GM12865 (cell line): ENCODE measurements around the gene RBM19.

Experiments used
- DNase-seq: peaks from one replicate; pipeline ENCODE4 v3.0.0; 2010; ENCODE audit warnings: low read depth
- H3K4me3 ChIP-seq: 2 replicates; pipeline ENCODE4 v1.5.1; 2011; ENCODE audit warnings: mild to moderate bottlenecking, low read depth, low read length, control low read depth
- CTCF ChIP-seq: IDR thresholded peaks from 2 replicates; pipeline ENCODE4 v1.5.1; 2011; ENCODE audit warnings: low read length, control low read depth, low read depth, inconsistent platforms; ENCODE audit not compliant: insufficient read depth; ENCODE audit errors: missing control alignments

The RBM19 gene

GRCh38 chr12:113980054-113980453 lies 13.9 kb upstream of the RBM19 start:
- no peak for DNase-seq
- no peak overlapping the region for H3K4me3 ChIP-seq
- no peak for TF ChIP-seq CTCF

GRCh38 chr12:113978080-113978479 lies 12.0 kb upstream of the RBM19 start:
- no peak for TF ChIP-seq CTCF
- no peak for DNase-seq
- no peak overlapping the region for H3K4me3 ChIP-seq

- no peak for DNase-seq
Observed at GRCh38 chr12:113974006-113974405, 7.9 kb upstream of the RBM19 start.

GRCh38 chr12:113973109-113973904 lies 7.2 kb upstream of the RBM19 start:
- no peak overlapping the region for H3K4me3 ChIP-seq
- no peak for TF ChIP-seq CTCF
- DNase-seq: no peak

More at GRCh38 chr12:113974006-113974405, 7.9 kb upstream of the RBM19 start:
- H3K4me3 ChIP-seq: no peak overlapping the region
- TF ChIP-seq CTCF: no peak

- no peak overlapping the region for H3K4me3 ChIP-seq
- TF ChIP-seq CTCF: no peak
- DNase-seq: no peak
Observed at GRCh38 chr12:113971392-113971791, 5.3 kb upstream of the RBM19 start.

- TF ChIP-seq CTCF: no peak
- no peak overlapping the region for H3K4me3 ChIP-seq
- DNase-seq: no peak
Observed at GRCh38 chr12:113970211-113970610, 4.1 kb upstream of the RBM19 start.

GRCh38 chr12:113967368-113967767 lies 1.2 kb upstream of the RBM19 start:
- no peak for TF ChIP-seq CTCF
- DNase-seq: no peak
- H3K4me3 ChIP-seq: no peak overlapping the region
